Trophoblast cell (in vitro differentiated cells and primary cell): ENCODE results near the gene UBE2I.

Source experiments
- DNase-seq, 2 donors: peaks; one replicate each; pipeline ENCODE4 v3.0.0-alpha.2; 2016
- H2AFZ ChIP-seq: 2 replicates; pipeline ENCODE4 v1.6.1; 2013; ENCODE audit warnings: low read length, moderate library complexity, mild to moderate bottlenecking; ENCODE audit not compliant: insufficient read depth, poor library complexity
- H2AK5ac ChIP-seq: 2 replicates; pipeline ENCODE4 v1.6.1; 2013; ENCODE audit warnings: mild to moderate bottlenecking, low read length
- H2BK120ac ChIP-seq: 2 replicates; pipeline ENCODE4 v1.6.1; 2013; ENCODE audit warnings: low read length, mild to moderate bottlenecking, moderate library complexity; ENCODE audit not compliant: insufficient read depth, poor library complexity
- H2BK12ac ChIP-seq: 2 replicates; pipeline ENCODE4 v1.6.1; 2013; ENCODE audit warnings: mild to moderate bottlenecking, low read length, moderate library complexity
- H2BK5ac ChIP-seq: 2 replicates; pipeline ENCODE4 v1.6.1; 2013; ENCODE audit warnings: low read length, low read depth, moderate library complexity, mild to moderate bottlenecking; ENCODE audit not compliant: poor library complexity
- H3K14ac ChIP-seq: 2 replicates; pipeline ENCODE4 v1.6.1; 2013; ENCODE audit warnings: mild to moderate bottlenecking, low read length
- H3K18ac ChIP-seq: 2 replicates; pipeline ENCODE4 v1.6.1; 2013; ENCODE audit warnings: mild to moderate bottlenecking, low read length
- H3K23ac ChIP-seq: 2 replicates; pipeline ENCODE4 v1.6.1; 2013; ENCODE audit warnings: low read length
- H3K27ac ChIP-seq: 2 replicates; pipeline ENCODE4 v1.5.1; 2013; ENCODE audit warnings: low read depth, mild to moderate bottlenecking, inconsistent platforms, low read length, moderate library complexity
- H3K27me3 ChIP-seq: 2 replicates; pipeline ENCODE4 v1.6.1; 2013; ENCODE audit warnings: inconsistent platforms, mild to moderate bottlenecking, low read length, moderate library complexity; ENCODE audit not compliant: insufficient read depth
- H3K36me3 ChIP-seq, 2 experiments: 1 replicate in 1 of 2; 2 replicates in 1 of 2; pipeline ENCODE4 v1.6.1; 2013; ENCODE audit warnings: low read length in 2 of 2, mild to moderate bottlenecking in 2 of 2, moderate library complexity in 1 of 2; ENCODE audit not compliant: insufficient read depth in 2 of 2, control insufficient read depth in 1 of 2
- H3K4ac ChIP-seq: 2 replicates; pipeline ENCODE4 v1.6.1; 2013; ENCODE audit warnings: low read depth, mild to moderate bottlenecking, low read length, moderate library complexity
- H3K4me1 ChIP-seq, 2 experiments: 1 replicate in 1 of 2; 2 replicates in 1 of 2; pipeline ENCODE4 v1.6.1; 2013; ENCODE audit warnings: low read length in 2 of 2, mild to moderate bottlenecking in 2 of 2, moderate library complexity in 1 of 2; ENCODE audit not compliant: insufficient read depth in 2 of 2, control insufficient read depth in 1 of 2
- H3K4me2 ChIP-seq: 2 replicates; pipeline ENCODE4 v1.6.1; 2013; ENCODE audit warnings: inconsistent platforms, mild to moderate bottlenecking, low read length, moderate library complexity
- H3K4me3 ChIP-seq: 2 replicates; pipeline ENCODE4 v1.5.1; 2013; ENCODE audit warnings: mild to moderate bottlenecking, low read depth, low read length, inconsistent platforms
- H3K79me1 ChIP-seq: one replicate; pipeline ENCODE4 v1.6.1; 2013; ENCODE audit warnings: low read length
- H3K79me2 ChIP-seq: 2 replicates; pipeline ENCODE4 v1.6.1; 2013; ENCODE audit warnings: low read length, mild to moderate bottlenecking; ENCODE audit not compliant: control insufficient read depth, insufficient read depth, poor library complexity
- H3K9ac ChIP-seq: 2 replicates; pipeline ENCODE4 v1.6.1; 2013; ENCODE audit warnings: mild to moderate bottlenecking, low read length
- H3K9me3 ChIP-seq: 2 replicates; pipeline ENCODE4 v1.6.1; 2013; ENCODE audit warnings: low read depth, mild to moderate bottlenecking, control low read depth, inconsistent platforms, low read length; ENCODE audit not compliant: insufficient read depth
- H4K12ac ChIP-seq: 2 replicates; pipeline ENCODE4 v1.6.1; 2013; ENCODE audit warnings: low read depth, mild to moderate bottlenecking, low read length, moderate library complexity
- H4K8ac ChIP-seq: 2 replicates; pipeline ENCODE4 v1.6.1; 2013; ENCODE audit warnings: low read depth, mild to moderate bottlenecking, low read length, moderate library complexity
- H4K91ac ChIP-seq: one replicate; pipeline ENCODE4 v1.6.1; 2013; ENCODE audit warnings: low read depth, mild to moderate bottlenecking, low read length, moderate library complexity
- WGBS: extraction: QIAGEN DNeasy Blood & Tissue Kit; methylation state at CpG from one replicate; pipeline ENCODE4 v1.1.7; 2013; ENCODE audit warnings: missing lambda C conversion rate; ENCODE audit not compliant: insufficient read length, insufficient coverage; ENCODE audit errors: extremely low coverage; 5-methylcytosine and 5-hydroxymethylcytosine counted together

UBE2I gene

DNA sequence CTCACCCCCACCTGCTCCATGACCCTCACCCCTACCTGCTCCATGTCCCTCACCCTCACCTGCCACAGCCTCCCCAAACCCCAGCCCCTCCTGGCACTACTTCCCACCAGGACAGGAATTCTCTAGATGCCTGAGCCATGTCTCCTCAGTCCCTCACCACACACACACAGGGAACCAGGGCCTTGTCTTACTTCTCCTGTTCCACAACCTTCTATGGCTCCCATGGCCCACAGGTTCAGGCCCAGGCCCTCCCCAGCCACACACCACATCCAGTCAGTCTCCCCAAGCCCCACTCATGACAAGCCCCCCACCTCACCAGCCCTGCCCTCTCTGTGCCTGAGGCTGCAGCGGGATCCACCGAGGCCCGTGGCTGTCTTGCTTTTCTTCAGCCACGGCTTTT, 3.1 kb upstream of the UBE2I start:
- WGBS = no CpG with 5 or more reads among the region's 4 CpGs
- Histone ChIP-seq H3K27me3 (no peaks in the 10 kb centered on the region), H3K4me3 (no peak overlapping the region), H4K8ac (no peak overlapping the region), H3K27ac (no peak overlapping the region), H3K9me3 (peaks cover 1% of the 10 kb centered on the region), H3K79me2 (peaks cover 19% of the 10 kb centered on the region), H3K36me3 (no peaks in the 10 kb centered on the region), H2BK12ac (no peak overlapping the region), H3K14ac (no peak overlapping the region), H4K12ac (no peak overlapping the region), H3K4me1 (peaks cover 6 to 11% of the 10 kb centered on the region in 2 experiments), H2AK5ac (no peak overlapping the region), H2AFZ (no peak overlapping the region), H2BK5ac (no peak overlapping the region), H4K91ac (no peak overlapping the region), H3K4me2 (no peak overlapping the region), H3K23ac (no peak overlapping the region), H3K4ac (no peak overlapping the region), H3K79me1 (peaks cover 6% of the 10 kb centered on the region), H2BK120ac (no peak overlapping the region), H3K9ac (no peak overlapping the region), H3K18ac (no peak overlapping the region)
- DNase-seq = no peak

DNA sequence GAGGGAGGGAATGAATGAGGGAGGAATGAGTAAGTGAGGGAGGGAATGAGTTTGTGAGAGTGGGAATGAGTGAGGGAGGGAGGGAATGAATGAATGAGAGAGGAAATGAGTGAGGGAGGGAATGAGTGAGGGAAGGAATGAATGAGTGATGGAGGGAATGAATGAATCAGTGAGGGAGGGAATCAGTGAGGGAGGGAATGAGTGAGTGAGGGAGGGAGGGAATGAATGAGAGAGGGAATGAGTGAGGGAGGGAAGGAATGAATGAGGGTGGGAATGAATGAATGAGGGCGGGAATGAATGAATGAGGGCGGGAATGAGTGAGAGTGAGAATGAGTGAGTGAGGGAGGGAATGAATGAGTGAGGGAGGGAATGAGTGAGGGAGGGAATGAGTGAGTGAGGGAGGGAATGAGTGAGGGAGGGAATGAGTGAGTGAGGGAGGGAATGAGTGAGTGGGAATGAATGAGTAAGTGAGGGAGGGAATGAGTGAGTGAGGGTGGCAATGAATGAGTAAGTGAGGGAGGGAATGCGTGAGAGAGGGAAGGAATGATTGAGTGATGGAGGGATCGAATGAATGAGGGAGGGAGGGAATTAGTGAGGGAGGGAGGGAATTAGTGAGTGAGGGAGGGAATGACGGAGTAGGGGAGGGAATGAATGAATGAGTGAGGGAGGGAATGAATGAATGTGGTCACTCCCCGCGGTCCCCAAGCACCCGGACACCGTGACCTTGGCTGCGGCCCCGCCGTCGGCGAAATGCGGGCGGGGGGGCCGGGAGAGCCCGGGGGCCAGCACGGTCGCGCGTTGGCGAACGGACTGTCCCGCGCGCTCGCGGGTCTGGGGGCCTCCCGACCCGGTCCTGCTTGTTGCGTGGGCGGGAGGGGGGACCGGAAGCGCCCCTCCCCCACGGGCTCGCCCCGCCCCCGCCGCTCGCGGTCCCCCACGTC, 1.1 kb upstream of the UBE2I start:
- Histone ChIP-seq H3K4me2 (peak overlapping the region; percentile 65), H3K18ac (peak overlapping the region; percentile 62), H4K91ac (peak overlapping the region; percentile 81), H2BK5ac (peak overlapping the region; percentile 63), H3K27me3 (no peaks in the 10 kb centered on the region), H3K4me3 (peak overlapping the region; percentile 73), H3K79me1 (peaks cover 6% of the 10 kb centered on the region), H3K23ac (no peak overlapping the region), H3K36me3 (peaks cover 11 to 15% of the 10 kb centered on the region in 2 experiments), H3K9ac (peak overlapping the region; percentile 57), H3K14ac (peak overlapping the region; percentile 79), H3K4ac (no peak overlapping the region), H3K27ac (peak overlapping the region; percentile 78), H2BK12ac (no peak overlapping the region), H4K8ac (peak overlapping the region; percentile 78), H3K79me2 (peaks cover 37% of the 10 kb centered on the region), H4K12ac (peak overlapping the region; percentile 82), H3K9me3 (no peaks in the 10 kb centered on the region), H2BK120ac (peak overlapping the region; percentile 75), H3K4me1 (peaks cover 11 to 16% of the 10 kb centered on the region in 2 experiments), H2AFZ (peak overlapping the region; percentile 62), H2AK5ac (peak overlapping the region; percentile 69)
- WGBS = 100% methylated on average over 5 of the region's 43 CpGs
- DNase-seq = peak; percentile 49 to 64

DNA sequence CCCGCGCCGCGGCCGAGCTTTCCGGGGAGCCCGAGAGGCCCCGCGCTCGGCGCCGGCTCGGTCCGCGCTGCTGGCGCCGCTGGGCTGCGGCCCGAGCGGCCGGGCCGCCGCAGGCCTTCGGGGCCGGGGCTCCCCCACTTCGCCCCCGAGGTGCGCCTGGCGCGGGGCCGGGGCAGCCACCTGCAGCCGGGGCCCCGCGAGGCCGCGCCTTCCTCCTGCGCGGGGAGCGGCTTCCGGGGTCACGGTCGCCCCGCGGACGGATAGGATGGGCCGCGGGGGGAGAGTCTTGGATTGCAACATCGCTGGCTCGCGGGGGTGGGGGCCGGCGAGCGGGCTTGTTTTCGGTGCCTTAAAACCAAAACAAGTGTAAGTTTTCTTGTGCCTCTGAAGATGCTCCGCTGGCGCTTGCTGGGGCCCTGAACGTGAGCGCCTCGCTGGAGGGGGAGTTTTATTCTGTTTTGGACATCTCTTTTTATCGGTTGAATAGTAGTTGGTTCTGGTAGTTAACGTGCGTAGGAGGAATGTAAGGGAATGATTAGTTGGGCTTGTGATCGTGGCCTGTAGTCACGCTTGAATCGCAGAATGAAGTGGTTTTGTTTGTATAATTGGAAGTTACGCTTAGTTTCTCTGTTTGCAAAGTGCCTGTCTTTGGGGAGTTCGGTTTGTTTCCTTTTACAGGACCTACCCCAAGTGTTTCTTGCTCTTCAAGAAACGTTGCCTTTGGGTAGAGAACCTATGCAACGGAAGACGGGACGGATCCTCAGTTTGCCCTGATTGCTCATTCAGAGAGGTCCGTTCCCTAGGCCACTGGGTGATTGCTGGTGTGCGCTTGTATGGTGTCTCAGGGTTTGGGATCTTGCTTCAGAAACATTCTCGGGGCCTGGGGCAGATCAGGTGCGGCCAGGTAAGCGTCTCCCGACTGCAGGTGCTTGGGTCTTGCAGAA, 724 bp downstream of the UBE2I start:
- no CpG with 5 or more reads among the region's 77 CpGs for WGBS
- peak overlapping the region; percentile 60 for H2AK5ac ChIP-seq
- no peaks in the 10 kb centered on the region for H3K9me3 ChIP-seq
- H2BK12ac ChIP-seq = no peak overlapping the region
- peak overlapping the region; percentile 25 for H2BK120ac ChIP-seq
- peak overlapping the region; percentile 87 for H3K4me3 ChIP-seq
- H2BK5ac ChIP-seq = no peak overlapping the region
- H4K91ac ChIP-seq = peak overlapping the region; percentile 67
- peaks cover 11 to 13% of the 10 kb centered on the region in 2 experiments for H3K4me1 ChIP-seq
- no peak overlapping the region for H4K8ac ChIP-seq
- H3K79me1 ChIP-seq = peaks cover 6% of the 10 kb centered on the region
- peak overlapping the region; percentile 49 for H3K23ac ChIP-seq
- peaks cover 29 to 33% of the 10 kb centered on the region in 2 experiments for H3K36me3 ChIP-seq
- H3K14ac ChIP-seq = peak overlapping the region; percentile 79
- H3K4me2 ChIP-seq = peak overlapping the region; percentile 85
- peak overlapping the region; percentile 93 for H3K9ac ChIP-seq
- no peak for DNase-seq
- peak overlapping the region; percentile 6 for H3K18ac ChIP-seq
- H3K79me2 ChIP-seq = peaks cover 46% of the 10 kb centered on the region
- H3K4ac ChIP-seq = peak overlapping the region; percentile 96
- H2AFZ ChIP-seq = no peak overlapping the region
- no peaks in the 10 kb centered on the region for H3K27me3 ChIP-seq
- H3K27ac ChIP-seq = no peak overlapping the region
- H4K12ac ChIP-seq = no peak overlapping the region

DNA sequence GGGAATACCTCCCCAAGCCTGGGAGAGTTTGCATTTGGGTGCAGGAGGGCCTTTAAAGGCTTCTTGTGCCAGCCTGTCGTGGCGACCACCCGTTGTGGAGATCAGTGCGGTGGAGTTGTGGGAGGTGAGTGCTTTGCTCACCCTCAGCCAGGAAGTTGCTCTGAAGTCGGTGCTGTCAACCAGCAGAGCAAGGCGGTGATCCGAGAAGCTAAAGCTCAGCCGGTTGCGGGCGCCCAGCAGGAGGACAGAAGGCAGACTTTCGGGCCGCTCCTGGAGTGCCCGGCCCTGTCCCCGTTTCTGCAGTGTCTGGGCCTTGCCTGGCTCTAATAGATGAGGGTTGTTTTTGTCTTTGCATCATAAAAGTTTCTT, 1.4 kb downstream of the UBE2I start:
- H3K4me3 ChIP-seq = peak overlapping the region; percentile 87
- peak overlapping the region; percentile 96 for H3K4ac ChIP-seq
- no peak overlapping the region for H2BK12ac ChIP-seq
- no peak overlapping the region for H3K23ac ChIP-seq
- H3K9ac ChIP-seq = peak overlapping the region; percentile 93
- no peak overlapping the region for H2BK120ac ChIP-seq
- H3K79me2 ChIP-seq = peaks cover 46% of the 10 kb centered on the region
- peaks cover 36 to 40% of the 10 kb centered on the region in 2 experiments for H3K36me3 ChIP-seq
- no peak overlapping the region for H2BK5ac ChIP-seq
- WGBS = no CpG with 5 or more reads among the region's 14 CpGs
- no peaks in the 10 kb centered on the region for H3K9me3 ChIP-seq
- H4K8ac ChIP-seq = no peak overlapping the region
- H2AK5ac ChIP-seq = no peak overlapping the region
- no peak overlapping the region for H4K91ac ChIP-seq
- peak overlapping the region; percentile 85 for H3K4me2 ChIP-seq
- DNase-seq = peak in 1 of 2 donors; percentile 45
- peaks cover 6% of the 10 kb centered on the region for H3K79me1 ChIP-seq
- H4K12ac ChIP-seq = no peak overlapping the region
- no peaks in the 10 kb centered on the region for H3K27me3 ChIP-seq
- H3K18ac ChIP-seq = no peak overlapping the region
- no peak overlapping the region for H2AFZ ChIP-seq
- H3K14ac ChIP-seq = no peak overlapping the region
- H3K4me1 ChIP-seq = peaks cover 11 to 13% of the 10 kb centered on the region in 2 experiments
- no peak overlapping the region for H3K27ac ChIP-seq
